Effector CD4-positive, alpha-beta T cell (primary cell): Measurements from ENCODE around the gene C2orf15.
A peak's percentile ranks its signal among the peaks of the same experiment; 100 is the strongest.
"Not testable (repeated sequence)": the region's sequence is repeated elsewhere in the genome, so short reads cannot be mapped to it uniquely, and the experiment has no call there.

Experiments
- DNase-seq: peaks from one replicate; pipeline ENCODE4 v3.0.0-alpha.2; 2020

C2orf15 gene

GRCh38 chr2:99169534-99169933 lies 28.0 kb downstream of the C2orf15 start:
- DNase-seq = no peak

- no peak for DNase-seq
These were observed 30.1 kb downstream of the C2orf15 start for GRCh38 chr2:99171377-99172140.

- DNase-seq = peak; percentile 88
These were observed 39.5 kb downstream of the C2orf15 start, which contains the start of the genes MITD1 and MRPL30 for GRCh38 chr2:99180755-99181623. TSS of gene MITD1 (minus strand) at chr2:99181058. CDS start at chr2:99180981, 77 bp downstream. TSS of gene MRPL30 (plus strand) at chr2:99181184. CDS start at chr2:99186204, 5,020 bp downstream.

- no peak for DNase-seq
These were observed 40.1 kb downstream of the C2orf15 start for GRCh38 chr2:99181624-99182000.

GRCh38 chr2:99183025-99183424 lies 41.5 kb downstream of the C2orf15 start:
- no peak for DNase-seq

GRCh38 chr2:99184811-99185210 lies 43.3 kb downstream of the C2orf15 start:
- DNase-seq = no peak

GRCh38 chr2:99187011-99187410 lies 45.5 kb downstream of the C2orf15 start:
- DNase-seq = no peak

- no peak for DNase-seq
These were observed 46.9 kb downstream of the C2orf15 start for GRCh38 chr2:99188357-99188756.

GRCh38 chr2:99190548-99190947 lies 49.0 kb downstream of the C2orf15 start:
- DNase-seq = no peak

- not testable (repeated sequence) for DNase-seq
These were observed 50.9 kb downstream of the C2orf15 start for GRCh38 chr2:99192364-99192763.

GRCh38 chr2:99198103-99198841 lies 56.8 kb downstream of the C2orf15 start:
- DNase-seq = no peak

GRCh38 chr2:99200076-99200800 lies 58.7 kb downstream of the C2orf15 start:
- no peak for DNase-seq
